Transverse colon (tissue), 4 donors: ENCODE data around the gene MCM9.

ENCODE experiments used
- CTCF ChIP-seq, 5 experiments: fragments of 200-600 bp in 3 of 5; fragments of 450-650 bp in 2 of 5; sonication (generic) in 3 of 5; IDR thresholded peaks; 1 replicate in 2 of 5; 2 replicates in 3 of 5; pipeline ENCODE4 v1.5.1; 2016 to 2017; ENCODE audit warnings: antibody characterized with exemption in 5 of 5, inconsistent platforms in 3 of 5, mild to moderate bottlenecking in 2 of 5, moderate library complexity in 1 of 5
- EP300 ChIP-seq: sonication (generic); formaldehyde crosslinking; IDR thresholded peaks from one replicate; pipeline ENCODE4 v1.6.1; 2017; ENCODE audit warnings: antibody characterized with exemption, low read depth
- POLR2A ChIP-seq: fragments of 450-650 bp; IDR thresholded peaks from one replicate; pipeline ENCODE4 v1.6.1; 2016; ENCODE audit warnings: antibody characterized with exemption, mild to moderate bottlenecking, moderate library complexity
- POLR2AphosphoS5 ChIP-seq, 3 donors: sonication (generic); formaldehyde crosslinking; IDR thresholded peaks; one replicate each; pipeline ENCODE4 v1.6.1; 2016; ENCODE audit warnings: antibody characterized with exemption in 3 of 3

- TF ChIP-seq POLR2A (no peak), CTCF (IDR thresholded peaks at IDR 0.05) (no peak), POLR2AphosphoS5 (IDR thresholded peaks at IDR 0.05) (no peak), EP300 (no peak)
These were observed 159.6 kb downstream of the MCM9 start for GRCh38 chr6:118775381-118775780.
